Measurements from ENCODE around the gene BAG1. TPM values are rescaled to one million over a fixed set of nuclear protein-coding genes. Genes with fewer than 3 reads are reported as not detected.

BAG1 gene
- total and polyA plus RNA-seq, 2 of the 13 experiments (the other 11 are each of a cell fraction or from before 2014, with no cell fraction given) = 23.1 to 59.5 TPM

GRCh38 chr9:33290247-33291030 lies 25.9 kb upstream of the BAG1 start, which contains the start of gene NFX1 (continued):
- TF ChIP-seq HINFP (CRISPR knock-in tag; IDR thresholded peaks at IDR 0.05; ENCODE audit: low read depth) = peak; percentile 72; the same call in 1 of the 2 replicates
- peak; percentile 89; the same call in 1 of the 2 replicates for TF ChIP-seq ZNF761 (CRISPR knock-in tag; conservative IDR thresholded peaks at IDR 0.05)
- TF ChIP-seq GPN1 (CRISPR knock-in tag; IDR thresholded peaks at IDR 0.05; ENCODE audit: borderline replicate concordance) = 0 out of 2 replicates have a peak, but pooled peaks have one; percentile 55
- TF ChIP-seq IRF9 (CRISPR knock-in tag; IDR thresholded peaks at IDR 0.05; ENCODE audit: borderline replicate concordance) = peak; percentile 92
- peak; percentile 70 for TF ChIP-seq NFYC (CRISPR knock-in tag; IDR thresholded peaks at IDR 0.05)
- TF ChIP-seq DBP (CRISPR knock-in tag; IDR thresholded peaks at IDR 0.05; ENCODE audit: not compliant biosample characterization) = no peak
- TF ChIP-seq ZNF142 (CRISPR knock-in tag; IDR thresholded peaks at IDR 0.05) = peak; percentile 69; the same call in 1 of the 2 replicates
- peak; percentile 87 for TF ChIP-seq NR0B2 (CRISPR knock-in tag; IDR thresholded peaks at IDR 0.05)
- TF ChIP-seq SETDB1 (CRISPR knock-in tag; IDR thresholded peaks at IDR 0.05; ENCODE audit: borderline replicate concordance) = no peak
- TF ChIP-seq PHF5A (CRISPR knock-in tag; IDR thresholded peaks at IDR 0.05; ENCODE audit: low read depth, unreplicated experiment) = no peak
- peak; percentile 74; the same call in 1 of the 2 replicates for TF ChIP-seq FOXA3 (CRISPR knock-in tag; IDR thresholded peaks at IDR 0.05)
- peak; percentile 63; the same call in 1 of the 2 replicates for TF ChIP-seq ZNF782 (CRISPR knock-in tag; IDR thresholded peaks at IDR 0.05; ENCODE audit: borderline replicate concordance)
- TF ChIP-seq CERS6 (CRISPR knock-in tag; IDR thresholded peaks at IDR 0.05) = peak; percentile 69; the same call in 1 of the 2 replicates
- peak; percentile 85; the same call in 1 of the 2 replicates for TF ChIP-seq LBX2 (CRISPR knock-in tag; IDR thresholded peaks at IDR 0.05; ENCODE audit: borderline replicate concordance)
- TF ChIP-seq STAG1 (CRISPR knock-in tag; IDR thresholded peaks at IDR 0.05) = no peak

Data from HepG2 (cell line).